Left lung (tissue), 10 donors: ENCODE results near the gene CYP19A1. TPM values are rescaled to one million over a fixed set of nuclear protein-coding genes. Genes with fewer than 3 reads are reported as not detected.

Experiments
- ATAC-seq: fragments of 200-7000 bp; cut with Tn5 transposase; one replicate; pipeline ENCODE4 v1.9.1; 2020; ENCODE audit warnings: moderate library complexity
- DNase-seq, 4 donors: peaks; one replicate each; pipeline ENCODE4 v3.0.0-alpha.2; 2013 to 2020
- H3K27ac ChIP-seq, 2 donors: fragments of 200-600 bp; sonication (generic) in 1 of 2; one replicate each; pipeline versions ENCODE4 v1.5.0 to v1.8.0; 2020 to 2021
- H3K27me3 ChIP-seq, 2 donors: fragments of 200-600 bp; sonication (generic) in 1 of 2; one replicate each; pipeline versions ENCODE4 v1.5.0 to v1.8.0; 2020 to 2021
- H3K36me3 ChIP-seq, 2 donors: fragments of 200-600 bp; sonication (generic) in 1 of 2; one replicate each; pipeline versions ENCODE4 v1.5.0 to v1.8.0; 2020 to 2021
- H3K4me1 ChIP-seq, 2 donors: fragments of 200-600 bp; one replicate each; pipeline ENCODE4 v1.8.0; 2021
- H3K4me3 ChIP-seq, 2 donors: fragments of 200-600 bp; sonication (generic) in 1 of 2; one replicate each; pipeline versions ENCODE4 v1.5.0 to v1.8.0; 2020 to 2021; ENCODE audit warnings: mild to moderate bottlenecking in 1 of 2
- H3K9me3 ChIP-seq, 2 donors: fragments of 200-600 bp; sonication (generic) in 1 of 2; one replicate each; pipeline versions ENCODE4 v1.5.0 to v1.8.0; 2020 to 2021
- intact Hi-C, 2 donors: fragments of 100-400 bp; cut with DNase I; formaldehyde crosslinking; loops; one replicate each; pipeline versions ENCODE4 v1.11.2 to v1.14.2; 2022
- polyA plus RNA-seq, 6 donors: library from polyadenylated mRNA; unstranded; fragments of 120-200 nt; gene quantifications; one replicate each; pipeline ENCODE4 v1.2.1, GENCODE V29; 2013; ENCODE audit not compliant: insufficient read length in 6 of 6
- total RNA-seq, 2 donors: library from RNA; stranded (reverse); fragmentation: NEBNext Ultra II Directional; extraction: Animal tissue kit (Norgen Biotek cat#: 25700); gene quantifications; one replicate each; pipeline ENCODE4 v1.2.1, GENCODE V29; 2021
- TF ChIP-seq, protein P1 (sequence below), 2 donors: fragments of 200-600 bp; sonication (generic) in 1 of 2; IDR thresholded peaks; one replicate each; pipeline versions ENCODE4 v1.5.0 to v1.8.0; 2021; ENCODE audit warnings: antibody characterized with exemption in 2 of 2
- donor health status: DM: no; HTN: yes; CAD: no.
- donor health status: DM: no; HTN: no; CAD: no.

Gene CYP19A1
- total and polyA plus RNA-seq, 8 donors: 0.13 to 7.1 (median 0.47) TPM; not detected in 2

DNA sequence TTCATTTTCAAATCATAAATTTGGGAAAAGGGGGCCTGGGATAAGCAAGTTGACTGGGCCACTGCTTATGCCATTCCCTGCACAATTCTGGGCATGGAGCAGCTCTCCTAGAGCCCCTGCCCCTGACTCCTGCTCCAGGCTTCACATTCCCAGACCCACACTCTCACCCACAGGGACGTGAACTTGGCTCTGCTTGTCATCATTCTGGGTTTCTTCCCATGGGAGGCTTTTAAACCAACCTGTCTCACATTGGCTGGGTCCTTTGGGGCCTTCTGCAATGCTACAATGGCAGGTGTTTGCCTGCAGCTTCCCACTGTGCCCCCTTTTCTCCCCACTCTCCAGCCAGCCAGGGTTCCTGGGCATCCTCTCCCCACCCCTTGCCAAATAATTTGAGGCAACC, 49.1 kb downstream of the CYP19A1 start:
- TF ChIP-seq, protein P1, sequence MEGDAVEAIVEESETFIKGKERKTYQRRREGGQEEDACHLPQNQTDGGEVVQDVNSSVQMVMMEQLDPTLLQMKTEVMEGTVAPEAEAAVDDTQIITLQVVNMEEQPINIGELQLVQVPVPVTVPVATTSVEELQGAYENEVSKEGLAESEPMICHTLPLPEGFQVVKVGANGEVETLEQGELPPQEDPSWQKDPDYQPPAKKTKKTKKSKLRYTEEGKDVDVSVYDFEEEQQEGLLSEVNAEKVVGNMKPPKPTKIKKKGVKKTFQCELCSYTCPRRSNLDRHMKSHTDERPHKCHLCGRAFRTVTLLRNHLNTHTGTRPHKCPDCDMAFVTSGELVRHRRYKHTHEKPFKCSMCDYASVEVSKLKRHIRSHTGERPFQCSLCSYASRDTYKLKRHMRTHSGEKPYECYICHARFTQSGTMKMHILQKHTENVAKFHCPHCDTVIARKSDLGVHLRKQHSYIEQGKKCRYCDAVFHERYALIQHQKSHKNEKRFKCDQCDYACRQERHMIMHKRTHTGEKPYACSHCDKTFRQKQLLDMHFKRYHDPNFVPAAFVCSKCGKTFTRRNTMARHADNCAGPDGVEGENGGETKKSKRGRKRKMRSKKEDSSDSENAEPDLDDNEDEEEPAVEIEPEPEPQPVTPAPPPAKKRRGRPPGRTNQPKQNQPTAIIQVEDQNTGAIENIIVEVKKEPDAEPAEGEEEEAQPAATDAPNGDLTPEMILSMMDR (IDR thresholded peaks at IDR 0.05): no peak
- Histone ChIP-seq H3K9me3 (no peaks in the 10 kb centered on the region), H3K27ac (no peak overlapping the region), H3K4me1 (peaks cover 0 to 3% of the 10 kb centered on the region in 2 donors), H3K27me3 (no peaks in the 10 kb centered on the region), H3K36me3 (no peaks in the 10 kb centered on the region), H3K4me3 (no peak overlapping the region)
- ATAC-seq (no peak), DNase-seq (no peak)
- intact Hi-C loops: loop anchor here in 1 of 2 donors (5.0 kb wide), 1 partner anchor 93 kb away; no protein-coding TSS in a partner anchor

DNA sequence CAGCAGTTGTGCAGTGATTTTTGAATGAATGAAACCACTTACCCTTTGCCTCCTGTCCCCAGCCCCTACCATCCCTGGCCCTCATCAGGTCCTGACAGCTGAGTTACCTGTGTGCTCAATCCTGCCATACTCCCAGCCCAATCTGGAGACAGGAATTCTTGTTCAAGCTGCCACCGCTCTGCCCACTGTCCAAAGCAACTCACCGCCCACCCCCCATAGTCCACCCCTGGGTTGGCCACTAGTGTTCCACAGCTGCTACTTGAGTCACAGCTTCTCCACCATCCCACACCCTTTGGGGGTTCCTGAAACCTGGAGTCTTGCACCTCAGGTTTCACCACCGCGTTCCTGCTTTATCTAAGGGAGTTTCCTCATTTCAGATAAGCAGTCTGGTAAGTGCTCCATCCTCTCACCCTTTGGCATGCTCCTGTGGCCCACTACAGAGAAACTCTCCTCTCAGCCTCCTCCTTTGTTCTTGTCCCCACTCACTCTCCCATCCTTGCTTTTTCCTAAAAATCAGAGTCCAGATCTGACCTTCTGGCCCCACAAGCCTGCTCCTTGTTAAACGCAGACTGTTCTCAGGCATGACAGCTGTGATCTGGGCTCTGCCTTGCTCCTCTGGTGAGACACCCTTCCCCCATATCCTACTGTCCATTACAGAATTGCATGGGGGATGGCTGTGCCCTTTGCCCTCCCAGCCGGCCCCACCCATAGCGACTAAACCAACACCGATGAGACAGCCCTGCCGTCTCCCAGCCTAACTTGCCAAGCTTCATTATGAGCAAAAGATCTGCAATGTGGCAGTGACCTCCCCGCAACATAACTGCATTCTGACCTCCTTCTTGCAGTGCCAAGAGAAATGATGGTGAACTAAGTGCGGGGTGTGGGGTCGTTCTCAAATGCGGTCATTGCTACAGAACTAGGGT, 50.0 kb downstream of the CYP19A1 start:
- TF ChIP-seq, protein P1 (IDR thresholded peaks at IDR 0.05): no peak
- DNase-seq: no peak
- peaks cover 3 to 5% of the 10 kb centered on the region in 2 donors for H3K4me1 ChIP-seq
- no peaks in the 10 kb centered on the region for H3K9me3 ChIP-seq
- H3K4me3 ChIP-seq: no peak overlapping the region
- H3K27ac ChIP-seq: no peak overlapping the region
- no peaks in the 10 kb centered on the region for H3K36me3 ChIP-seq
- no peak for ATAC-seq
- H3K27me3 ChIP-seq: no peaks in the 10 kb centered on the region
- intact Hi-C loops: loop anchor here in 1 of 2 donors (5.0 kb wide), 1 partner anchor 94 kb away; no protein-coding TSS in a partner anchor

DNA sequence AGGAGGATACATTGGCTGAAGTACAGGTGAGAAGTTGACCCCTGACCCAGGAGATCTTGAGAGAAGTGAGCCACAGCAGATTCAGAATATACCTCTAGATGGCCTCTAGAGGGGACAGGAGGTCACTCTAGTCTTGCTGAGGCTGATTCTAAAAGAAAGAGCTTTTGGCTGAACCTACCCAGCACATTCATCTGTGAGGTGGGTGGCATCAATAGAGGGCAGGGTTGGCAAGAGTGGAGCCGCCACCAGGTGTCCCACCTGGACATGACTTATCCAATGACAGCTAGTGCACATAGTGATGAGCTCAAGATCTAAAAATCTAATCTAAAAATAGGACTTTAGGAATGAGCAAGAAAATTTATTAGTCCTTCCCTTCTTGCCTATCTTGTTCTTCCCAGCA, 51.6 kb downstream of the CYP19A1 start:
- no peak overlapping the region for H3K4me3 ChIP-seq
- H3K9me3 ChIP-seq: no peaks in the 10 kb centered on the region
- intact Hi-C loops: loop anchor here in 1 of 2 donors (5.0 kb wide), 1 partner anchor 95 kb away; no protein-coding TSS in a partner anchor
- TF ChIP-seq, protein P1 (IDR thresholded peaks at IDR 0.05): no peak
- peaks cover 3 to 16% of the 10 kb centered on the region in 2 donors for H3K4me1 ChIP-seq
- H3K27me3 ChIP-seq: no peaks in the 10 kb centered on the region
- no peak for DNase-seq
- H3K36me3 ChIP-seq: no peaks in the 10 kb centered on the region
- H3K27ac ChIP-seq: no peak overlapping the region
- ATAC-seq: no peak

DNA sequence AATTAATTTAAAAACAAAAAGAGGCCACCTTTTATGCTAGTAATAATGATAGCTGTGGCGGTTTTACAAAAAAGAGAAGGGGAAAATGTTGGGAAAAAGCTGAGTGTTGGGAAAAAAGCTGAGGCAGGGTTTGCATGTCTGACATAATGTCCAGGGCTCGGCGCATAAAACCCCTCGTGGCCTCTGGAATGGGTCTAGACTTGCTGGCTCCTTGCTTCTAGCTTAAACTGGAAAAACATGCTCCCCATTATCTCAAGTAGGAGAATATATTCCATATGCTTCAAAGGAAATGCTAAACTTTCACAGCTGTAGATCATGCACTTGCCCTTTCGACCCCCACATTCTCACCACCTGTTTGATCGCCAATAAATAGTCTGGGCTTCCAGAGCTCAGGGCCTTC, 53.0 kb downstream of the CYP19A1 start:
- no peak overlapping the region for H3K4me3 ChIP-seq
- H3K4me1 ChIP-seq: peaks cover 3 to 25% of the 10 kb centered on the region in 2 donors
- DNase-seq (no peak), ATAC-seq (no peak)
- H3K9me3 ChIP-seq: no peaks in the 10 kb centered on the region
- TF ChIP-seq, protein P1 (IDR thresholded peaks at IDR 0.05): no peak
- H3K27ac ChIP-seq: no peak overlapping the region
- intact Hi-C loops: loop anchor here in 1 of 2 donors (5.0 kb wide), 1 partner anchor 97 kb away; no protein-coding TSS in a partner anchor
- no peaks in the 10 kb centered on the region for H3K27me3 ChIP-seq
- no peaks in the 10 kb centered on the region for H3K36me3 ChIP-seq

DNA sequence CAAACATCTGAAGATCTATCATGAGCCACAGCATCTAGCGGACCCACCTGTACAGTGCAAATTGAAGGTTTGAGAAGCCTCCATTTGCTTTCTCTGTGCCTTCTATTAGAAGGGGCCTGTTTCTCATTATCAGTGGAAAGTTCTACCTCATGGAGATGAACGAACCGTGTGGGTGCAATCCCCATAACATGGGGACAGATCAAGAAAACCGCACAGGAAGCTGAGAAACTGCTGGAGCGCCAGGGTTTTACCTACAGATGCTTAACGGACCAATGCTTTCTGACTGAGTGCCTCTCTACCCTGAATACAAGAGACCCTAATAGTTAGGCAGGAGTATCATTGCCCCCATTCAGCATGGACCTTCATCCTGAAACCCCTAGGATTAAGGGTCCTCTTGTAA, 53.5 kb downstream of the CYP19A1 start:
- intact Hi-C loops: loop anchor here in 1 of 2 donors (5.0 kb wide), 1 partner anchor 97 kb away; no protein-coding TSS in a partner anchor
- peaks cover 3 to 25% of the 10 kb centered on the region in 2 donors for H3K4me1 ChIP-seq
- TF ChIP-seq, protein P1 (IDR thresholded peaks at IDR 0.05): no peak

More for the DNA sequence above, 53.5 kb downstream of the CYP19A1 start:
- Histone ChIP-seq H3K27ac (no peak overlapping the region), H3K9me3 (no peaks in the 10 kb centered on the region), H3K27me3 (no peaks in the 10 kb centered on the region), H3K36me3 (no peaks in the 10 kb centered on the region), H3K4me3 (no peak overlapping the region)
- DNase-seq (no peak), ATAC-seq (no peak)
